PFSK-1 (cell line): ENCODE data around the gene COL19A1.

Source experiments
- FOXP2 ChIP-seq: optimal IDR thresholded peaks from 2 replicates; pipeline ENCODE3; 2011; ENCODE audit warnings: borderline replicate concordance, control low read depth, inconsistent platforms; ENCODE audit not compliant: insufficient read depth; ENCODE audit errors: extremely low read length, extremely low read depth
- POLR2AphosphoS5 ChIP-seq: IDR thresholded peaks from 2 replicates; pipeline ENCODE4 v1.6.1; 2012; ENCODE audit warnings: low read depth, mild to moderate bottlenecking, control low read depth, low read length, moderate library complexity
- REST ChIP-seq, 2 experiments: IDR thresholded peaks; 2 replicates each; pipeline versions ENCODE4 v1.6.1 to v1.8.0; 2011 to 2012; ENCODE audit warnings: low read depth in 2 of 2, low read length in 2 of 2, control low read depth in 1 of 2, inconsistent platforms in 1 of 2, mild to moderate bottlenecking in 1 of 2, moderate library complexity in 1 of 2; ENCODE audit not compliant: insufficient read depth in 1 of 2
- SIN3A ChIP-seq: IDR thresholded peaks from 2 replicates; pipeline ENCODE4 v1.6.1; 2012; ENCODE audit warnings: mild to moderate bottlenecking, low read length, moderate library complexity, borderline replicate concordance; ENCODE audit not compliant: insufficient read depth
- TAF1 ChIP-seq: IDR thresholded peaks from 2 replicates; pipeline ENCODE4 v1.6.1; 2012; ENCODE audit warnings: low read length, control low read depth, borderline replicate concordance; ENCODE audit not compliant: insufficient read depth

COL19A1 gene

GRCh38 chr6:69847492-69847788 is 18.9 kb upstream of the COL19A1 start:
- TF ChIP-seq TAF1 (no peak), SIN3A (no peak), FOXP2 (no peak), REST (IDR thresholded peaks at IDR 0.05; ENCODE audit: insufficient read depth in 1 of 2, low read depth in 2 of 2, low read length in 2 of 2) (no peak)

- TF ChIP-seq FOXP2 (no peak), REST (IDR thresholded peaks at IDR 0.05; ENCODE audit: insufficient read depth in 1 of 2, low read depth in 2 of 2, low read length in 2 of 2) (no peak), TAF1 (no peak), POLR2AphosphoS5 (no peak), SIN3A (no peak)
Measured at GRCh38 chr6:69848552-69848951, 17.8 kb upstream of the COL19A1 start.

- TF ChIP-seq SIN3A (no peak), FOXP2 (no peak), POLR2AphosphoS5 (no peak), TAF1 (no peak), REST (IDR thresholded peaks at IDR 0.05; ENCODE audit: insufficient read depth in 1 of 2, low read depth in 2 of 2, low read length in 2 of 2) (no peak)
Measured at GRCh38 chr6:69852706-69853105, 13.7 kb upstream of the COL19A1 start.

GRCh38 chr6:69861986-69862385 is 4.4 kb upstream of the COL19A1 start:
- TF ChIP-seq FOXP2 (no peak), POLR2AphosphoS5 (no peak), SIN3A (no peak), REST (IDR thresholded peaks at IDR 0.05; ENCODE audit: insufficient read depth in 1 of 2, low read depth in 2 of 2, low read length in 2 of 2) (no peak), TAF1 (no peak)

- TF ChIP-seq POLR2AphosphoS5, result no peak
- TF ChIP-seq SIN3A, result no peak
- TF ChIP-seq TAF1, result no peak
- TF ChIP-seq REST (IDR thresholded peaks at IDR 0.05; ENCODE audit: insufficient read depth in 1 of 2, low read depth in 2 of 2, low read length in 2 of 2), result no peak
- TF ChIP-seq FOXP2, result no peak
Measured at GRCh38 chr6:69863766-69864165, 2.6 kb upstream of the COL19A1 start.
